Suppressor macrophage (primary cell): Measurements from ENCODE around the gene SH3YL1.

Source experiments
- DNase-seq, 4 experiments: peaks; one replicate each; pipeline ENCODE4 v3.0.0-alpha.2; 2020 to 2022

Gene SH3YL1

GRCh38 chr2:177733-178132 is 86.1 kb downstream of the SH3YL1 start:
- no peak for DNase-seq

DNA sequence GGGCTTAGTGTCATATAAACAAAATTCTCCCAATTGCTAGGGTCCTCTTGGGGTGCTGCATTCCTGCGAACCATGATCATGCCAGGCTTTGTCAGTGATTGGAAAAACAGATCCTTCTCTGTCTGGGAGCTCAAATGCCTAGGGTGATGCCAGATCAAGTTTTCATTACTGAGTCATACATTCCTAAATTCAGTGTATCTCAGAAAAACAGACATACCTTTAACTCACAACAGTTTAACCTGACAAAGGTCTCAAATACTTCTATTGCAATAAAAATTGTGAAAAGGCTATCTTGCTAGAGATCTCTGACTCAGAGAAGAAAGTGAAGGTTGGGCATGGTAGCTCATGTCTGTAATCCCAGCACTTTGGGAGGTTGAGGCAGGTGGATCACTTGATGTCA is 86.9 kb downstream of the SH3YL1 start:
- no peak for DNase-seq

- no peak for DNase-seq
These were observed 87.7 kb downstream of the SH3YL1 start for GRCh38 chr2:175880-176820.

DNA sequence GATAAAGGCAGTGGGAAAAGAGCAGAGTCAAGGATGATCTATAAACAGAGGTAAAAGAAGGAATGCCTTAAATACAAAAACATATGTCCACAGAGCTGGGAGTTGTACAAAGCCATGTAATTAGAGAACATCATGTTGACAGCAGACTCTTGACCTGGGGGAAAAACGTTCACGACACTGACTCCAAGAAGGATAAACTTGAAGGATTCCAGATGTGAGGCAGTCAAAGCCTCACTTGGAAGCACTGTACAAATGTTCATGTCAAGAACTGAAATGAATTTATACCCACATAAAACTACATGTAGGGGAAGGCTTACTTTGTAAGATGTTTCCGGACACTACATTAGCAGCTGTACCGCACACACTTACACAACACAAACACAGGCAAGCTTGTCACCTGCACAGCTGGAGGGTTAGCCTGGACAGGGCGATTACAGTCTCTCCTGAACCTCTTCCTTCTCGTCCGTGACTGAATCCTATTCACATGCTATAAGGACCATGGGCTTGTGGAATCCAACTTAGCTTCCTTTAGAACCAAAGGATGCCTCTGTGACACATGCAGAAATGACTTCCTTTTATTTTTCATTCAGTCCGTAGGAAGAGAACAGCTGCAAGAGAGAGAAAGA is 88.6 kb downstream of the SH3YL1 start:
- DNase-seq = no peak

DNA sequence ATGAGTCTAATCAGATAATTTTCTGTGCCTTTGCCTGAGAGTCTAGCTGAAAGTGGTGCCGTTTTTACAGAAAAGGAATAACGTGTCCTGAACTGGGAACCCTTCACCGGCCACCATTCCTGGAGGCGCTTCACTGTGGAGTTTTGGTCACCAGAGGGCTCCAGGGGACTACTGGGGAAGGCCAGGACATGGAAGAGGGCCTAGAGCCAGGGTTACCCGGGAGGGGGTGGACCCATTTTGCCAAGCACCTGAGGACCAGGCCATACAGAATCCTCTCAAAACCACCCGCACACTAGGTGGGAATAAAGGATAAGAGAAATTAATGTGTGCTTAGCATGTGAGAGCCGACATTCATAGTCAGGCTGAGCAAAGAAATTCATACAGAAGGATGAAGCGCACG is 91.7 kb downstream of the SH3YL1 start:
- DNase-seq = peak in 2 of 4 experiments; percentile 6 to 8

DNA sequence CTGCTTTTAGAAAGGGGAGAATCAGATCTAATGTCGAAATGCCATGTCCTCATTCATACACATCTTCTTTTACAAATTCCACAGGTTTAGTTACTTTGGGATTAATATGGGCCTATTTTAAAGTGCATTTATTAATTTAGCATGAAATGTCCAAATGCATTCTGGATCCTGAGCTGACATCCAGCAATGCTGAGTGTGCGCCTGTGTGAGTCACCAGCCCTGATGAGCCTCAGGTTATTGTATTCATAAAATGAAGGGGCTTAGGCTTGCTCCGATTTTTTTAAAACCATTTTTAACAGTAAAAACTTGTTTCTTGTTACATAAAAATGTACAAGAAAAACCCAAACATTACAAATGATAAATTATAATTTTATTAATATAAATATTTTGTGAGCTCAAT is 94.1 kb downstream of the SH3YL1 start:
- DNase-seq = no peak
